ENCODE data around the gene NPBWR2.

Gene NPBWR2

GRCh38 chr20:64075556-64075955, 31.8 kb downstream of the NPBWR2 start:
- no peak for TF ChIP-seq CTCF (IDR thresholded peaks at IDR 0.05; ENCODE audit: borderline replicate concordance, control extremely low read depth, extremely low read depth, insufficient read depth, missing control alignments)
- in situ Hi-C loops (cut with MboI; ENCODE audit: low sequenced_read_pairs, unreplicated experiment), result no loop called here
- no peak for DNase-seq (ENCODE audit: low spot score)

GRCh38 chr20:64074963-64075362, 32.4 kb downstream of the NPBWR2 start:
- in situ Hi-C loops (cut with MboI; ENCODE audit: low sequenced_read_pairs, unreplicated experiment), result no loop called here
- no peak for DNase-seq (ENCODE audit: low spot score)

GRCh38 chr20:64074184-64074789, 33.1 kb downstream of the NPBWR2 start:
- no peak for DNase-seq (ENCODE audit: low spot score)
- in situ Hi-C loops (cut with MboI; ENCODE audit: low sequenced_read_pairs, unreplicated experiment), result no loop called here
- TF ChIP-seq CTCF (IDR thresholded peaks at IDR 0.05; ENCODE audit: borderline replicate concordance, control extremely low read depth, extremely low read depth, insufficient read depth, missing control alignments), result no peak

More at GRCh38 chr20:64074963-64075362, 32.4 kb downstream of the NPBWR2 start:
- no peak for TF ChIP-seq CTCF (IDR thresholded peaks at IDR 0.05; ENCODE audit: borderline replicate concordance, control extremely low read depth, extremely low read depth, insufficient read depth, missing control alignments)

- no peak for DNase-seq (ENCODE audit: low spot score)
- in situ Hi-C loops (cut with MboI; ENCODE audit: low sequenced_read_pairs, unreplicated experiment), result no loop called here
- TF ChIP-seq CTCF (IDR thresholded peaks at IDR 0.05; ENCODE audit: borderline replicate concordance, control extremely low read depth, extremely low read depth, insufficient read depth, missing control alignments), result no peak
Observed at GRCh38 chr20:64073476-64074183, 33.7 kb downstream of the NPBWR2 start.

GRCh38 chr20:64072498-64073063, 34.8 kb downstream of the NPBWR2 start:
- in situ Hi-C loops (cut with MboI; ENCODE audit: low sequenced_read_pairs, unreplicated experiment), result no loop called here
- TF ChIP-seq CTCF (IDR thresholded peaks at IDR 0.05; ENCODE audit: borderline replicate concordance, control extremely low read depth, extremely low read depth, insufficient read depth, missing control alignments), result no peak
- DNase-seq (ENCODE audit: low spot score), result no peak

- DNase-seq (ENCODE audit: low spot score), result no peak
- in situ Hi-C loops (cut with MboI; ENCODE audit: low sequenced_read_pairs, unreplicated experiment), result no loop called here
- no peak for TF ChIP-seq CTCF (IDR thresholded peaks at IDR 0.05; ENCODE audit: borderline replicate concordance, control extremely low read depth, extremely low read depth, insufficient read depth, missing control alignments)
Observed at GRCh38 chr20:64071341-64072332, 35.7 kb downstream of the NPBWR2 start.

All from GM13976 (cell line).